Endothelial cell of umbilical vein (primary cell): ENCODE results near the gene GATA3. TPM values are rescaled to one million over a fixed set of nuclear protein-coding genes. Genes with fewer than 3 reads are reported as not detected.

Source experiments
- BruUV-seq: library from RNA; stranded (reverse); fragments of 400-500 nt; replicated peaks from 2 replicates; lab custom pipeline; 2021; lab: Mats Ljungman, UMichigan
- CTCF ChIA-PET: fragments of 300-600, 350-600 bp; sonication (Branson Sonifier 250); formaldehyde crosslinking; loops from one replicate; lab custom pipeline; 2021; ENCODE audit warnings: antibody characterized with exemption, inconsistent platforms; lab: Charles Lee
- POLR2A ChIA-PET: fragments of 300-600, 350-600 bp; sonication (Branson Sonifier 250); formaldehyde crosslinking; loops from one replicate; lab custom pipeline; 2021; ENCODE audit warnings: antibody characterized with exemption, inconsistent platforms; lab: Charles Lee
- DNase-seq: peaks from one replicate; pipeline ENCODE4 v3.0.0-alpha.2; 2011; ENCODE audit warnings: low read depth, low spot score
- FAIRE-seq: peaks from 2 replicates; lab custom pipeline; 2011; peaks lifted over from hg19 to GRCh38; lab: Jason Lieb, UNC
- H2AFZ ChIP-seq: 2 replicates; pipeline ENCODE4 v1.6.0; 2012; ENCODE audit warnings: low read depth, low read length, control low read depth, inconsistent platforms
- H3K27ac ChIP-seq: 2 replicates; pipeline ENCODE4 v1.5.1; 2011; ENCODE audit warnings: low read depth, mild to moderate bottlenecking, control low read depth, low read length, moderate library complexity; ENCODE audit not compliant: insufficient read depth
- H3K27me3 ChIP-seq, 2 experiments: 2 replicates each; pipeline versions ENCODE4 v1.6.0 to v1.6.1; 2011; ENCODE audit warnings: low read length in 2 of 2, mixed read lengths in 1 of 2; ENCODE audit not compliant: control insufficient read depth in 2 of 2, insufficient read depth in 2 of 2
- H3K36me3 ChIP-seq, 2 experiments: 2 replicates in 1 of 2; 3 replicates in 1 of 2; pipeline ENCODE4 v1.5.1; 2011; ENCODE audit warnings: low read length in 2 of 2, mild to moderate bottlenecking in 1 of 2, moderate library complexity in 1 of 2; ENCODE audit not compliant: control insufficient read depth in 2 of 2, insufficient read depth in 2 of 2; ENCODE audit errors: extremely low read depth in 1 of 2
- H3K4me1 ChIP-seq: 3 replicates; pipeline ENCODE4 v1.5.1; 2011; ENCODE audit warnings: mild to moderate bottlenecking, low read length; ENCODE audit not compliant: control insufficient read depth, insufficient read depth; ENCODE audit errors: extremely low read depth
- H3K4me2 ChIP-seq: 2 replicates; pipeline ENCODE4 v1.6.1; 2011; ENCODE audit warnings: low read length, control low read depth, mixed read lengths; ENCODE audit not compliant: insufficient read depth
- H3K4me3 ChIP-seq, 3 experiments: fragments of 200-600 bp in 1 of 3; sonication (generic), shearing (Covaris generic) in 1 of 3; replicated peaks in 1 of 3; 2 replicates each; pipeline ENCODE4 v1.5.1; 2011 to 2016; ENCODE audit warnings: control low read depth in 3 of 3, low read length in 3 of 3, mild to moderate bottlenecking in 2 of 3, inconsistent platforms in 1 of 3, low read depth in 1 of 3, moderate library complexity in 1 of 3; ENCODE audit not compliant: insufficient read depth in 1 of 3
- H3K79me2 ChIP-seq: 2 replicates; pipeline ENCODE4 v1.6.0; 2012; ENCODE audit warnings: low read length, inconsistent platforms; ENCODE audit not compliant: control insufficient read depth, insufficient read depth
- H3K9ac ChIP-seq: replicated peaks from 2 replicates; pipeline ENCODE3; 2011; ENCODE audit warnings: low read length, control low read depth; ENCODE audit not compliant: insufficient read depth; ENCODE audit errors: extremely low read depth
- H3K9me1 ChIP-seq: replicated peaks from 3 replicates; pipeline ENCODE4 v1.6.0; 2011; ENCODE audit warnings: mild to moderate bottlenecking, low read length; ENCODE audit not compliant: control insufficient read depth, insufficient read depth; ENCODE audit errors: extremely low read depth
- H3K9me3 ChIP-seq: replicated peaks from 2 replicates; pipeline ENCODE4 v1.5.1; 2012; ENCODE audit warnings: low read length, inconsistent platforms; ENCODE audit not compliant: control insufficient read depth, insufficient read depth
- H4K20me1 ChIP-seq: replicated peaks from 2 replicates; pipeline ENCODE3; 2011; ENCODE audit warnings: mild to moderate bottlenecking, low read length; ENCODE audit not compliant: control insufficient read depth, insufficient read depth; ENCODE audit errors: extremely low read depth
- CTCF ChIP-seq, 2 donors: IDR thresholded peaks; 1 replicate in 1 of 2; 2 replicates in 1 of 2; pipeline ENCODE4 v1.5.1; 2011; ENCODE audit warnings: low read length in 2 of 2, mild to moderate bottlenecking in 2 of 2, moderate library complexity in 2 of 2, control low read depth in 1 of 2, inconsistent platforms in 1 of 2, low read depth in 1 of 2; ENCODE audit not compliant: insufficient read depth in 1 of 2; ENCODE audit errors: extremely low read depth in 1 of 2
- EZH2 ChIP-seq: IDR thresholded peaks from 2 replicates; pipeline ENCODE4 v1.6.1; 2012; ENCODE audit warnings: borderline replicate concordance, low read depth, mild to moderate bottlenecking, moderate library complexity, low read length, inconsistent platforms; ENCODE audit not compliant: severe bottlenecking
- FOS ChIP-seq: IDR thresholded peaks from 2 replicates; pipeline ENCODE4 v1.6.1; 2011; ENCODE audit warnings: mild to moderate bottlenecking, low read length, moderate library complexity, borderline replicate concordance; ENCODE audit not compliant: insufficient read depth
- JUN ChIP-seq: IDR thresholded peaks from 2 replicates; pipeline ENCODE4 v1.6.1; 2011; ENCODE audit warnings: borderline replicate concordance, low read depth; ENCODE audit not compliant: insufficient read length, insufficient read depth
- MAX ChIP-seq: IDR thresholded peaks from 2 replicates; pipeline ENCODE4 v1.6.1; 2011; ENCODE audit not compliant: insufficient read depth, insufficient read length
- MYC ChIP-seq: IDR thresholded peaks from one replicate; pipeline ENCODE4 v1.6.1; 2011; ENCODE audit warnings: mild to moderate bottlenecking, low read depth, low read length
- POLR2A ChIP-seq: IDR thresholded peaks from 2 replicates; pipeline ENCODE4 v1.6.1; 2012; ENCODE audit warnings: low read depth, mild to moderate bottlenecking, control low read depth, low read length
- dilution Hi-C: fragments of 300-500 bp; cut with MboI; formaldehyde crosslinking; loops from one replicate; pipeline ENCODE4 v1.15.0; 2019; ENCODE audit warnings: low sequenced_read_pairs; ENCODE audit not compliant: extremely low pct_ligation_motif_present
- intact Hi-C: fragments of 100-400 bp; cut with micrococcal nuclease; formaldehyde crosslinking; loops from one replicate; pipeline ENCODE4 v1.10.0; 2022
- polyA plus RNA-seq, 4 experiments: library from polyadenylated mRNA; depleted of rRNA in 3 of 4; stranded (reverse) in 3 of 4; unstranded in 1 of 4; fragments of >200 nt; gene quantifications; 2 replicates each; pipeline versions ENCODE4 v1.2.1 to v1.2.3, GENCODE V29; 2011 to 2012; ENCODE audit warnings: missing spikeins in 1 of 4
- total RNA-seq: library from RNA; stranded (reverse); gene quantifications from 2 replicates; pipeline ENCODE4 v1.2.3, GENCODE V29; 2021

GATA3 gene
- total and polyA plus RNA-seq, 2 donors (not counting 3 experiments of a cell fraction or from before 2014, with no cell fraction given): 9.3 to 33.0 TPM

DNA sequence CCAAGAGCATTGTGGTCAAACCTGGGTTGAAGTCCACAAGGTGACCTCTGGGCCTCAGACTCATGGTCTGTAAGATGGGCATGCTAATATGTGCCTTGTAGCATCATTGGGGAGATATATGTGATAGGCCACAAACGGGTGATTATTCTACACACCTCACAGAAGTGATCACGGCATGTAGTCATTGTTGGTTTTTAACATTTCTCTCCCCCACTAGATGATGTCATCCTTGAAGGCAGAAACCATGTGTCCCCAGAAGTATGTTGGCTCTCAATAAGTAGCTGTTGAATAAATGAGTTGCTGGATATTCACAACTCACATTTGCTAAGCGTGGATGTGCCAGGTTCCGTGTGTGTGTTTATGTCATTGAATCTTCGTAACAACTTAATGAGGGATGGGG, 42.4 kb downstream of the GATA3 start:
- DNase-seq (no peak), FAIRE-seq (no peak)
- no peak overlapping the region for H3K27ac ChIP-seq
- intact Hi-C loops: no loop called here
- H3K4me2 ChIP-seq: no peak overlapping the region
- ChIA-PET CTCF (no interaction called here), POLR2A (no interaction called here)
- no peaks in the 10 kb centered on the region for H3K9me3 ChIP-seq
- TF ChIP-seq MAX: no peak
- no peak for TF ChIP-seq EZH2
- TF ChIP-seq FOS: no peak
- no peak for TF ChIP-seq POLR2A
- no peak for TF ChIP-seq MYC
- TF ChIP-seq CTCF (IDR thresholded peaks at IDR 0.05; ENCODE audit: extremely low read depth in 1 of 2, insufficient read depth in 1 of 2, low read depth in 1 of 2, low read length in 2 of 2): no peak
- TF ChIP-seq JUN: no peak
- H3K79me2 ChIP-seq: no peaks in the 10 kb centered on the region
- no peaks in the 10 kb centered on the region for H3K4me1 ChIP-seq
- no TSS peak for BruUV-seq
- peaks cover 0 to 2% of the 10 kb centered on the region in 2 experiments for H3K27me3 ChIP-seq
- no peak overlapping the region for H3K4me3 ChIP-seq
- no peaks in the 10 kb centered on the region for H4K20me1 ChIP-seq
- no peaks in the 10 kb centered on the region for H3K36me3 ChIP-seq
- no peak overlapping the region for H3K9ac ChIP-seq
- dilution Hi-C loops: no loop called here
- no peak overlapping the region for H2AFZ ChIP-seq
- no peaks in the 10 kb centered on the region for H3K9me1 ChIP-seq
